GM23248 (cell line): ENCODE measurements around the gene ARHGEF9.

Experiments used
- EZH2 ChIP-seq: fragments of 200-600 bp; sonication (generic); IDR thresholded peaks from 2 replicates; pipeline ENCODE4 v1.6.1; 2018; ENCODE audit warnings: antibody characterized with exemption, mild to moderate bottlenecking; ENCODE audit not compliant: insufficient read depth, poor library complexity, severe bottlenecking
- EZH2phosphoT487 ChIP-seq: fragments of 200-600 bp; sonication (generic); IDR thresholded peaks from 2 replicates; pipeline ENCODE4 v1.6.1; 2018; ENCODE audit warnings: antibody characterized with exemption, moderate library complexity, mild to moderate bottlenecking, low read depth; ENCODE audit not compliant: insufficient read depth

GRCh38 chrX:63765712-63766111 is 19.3 kb downstream of the ARHGEF9 start:
- TF ChIP-seq EZH2phosphoT487 (no peak), EZH2 (no peak)
